ENCODE data around the gene LYRM9. TPM values are rescaled to one million over a fixed set of nuclear protein-coding genes. Genes with fewer than 3 reads are reported as not detected.
A peak's percentile ranks its signal among the peaks of the same experiment; 100 is the strongest.

LYRM9 gene
- 1 to 10 TPM; 3.0 to 3.8 TPM for total RNA-seq
- long read RNA-seq, partial matches to known transcripts: 1 of 2 reads
- long read RNA-seq, other reads (novel, unspliced or antisense): 1 of 2 reads

DNA sequence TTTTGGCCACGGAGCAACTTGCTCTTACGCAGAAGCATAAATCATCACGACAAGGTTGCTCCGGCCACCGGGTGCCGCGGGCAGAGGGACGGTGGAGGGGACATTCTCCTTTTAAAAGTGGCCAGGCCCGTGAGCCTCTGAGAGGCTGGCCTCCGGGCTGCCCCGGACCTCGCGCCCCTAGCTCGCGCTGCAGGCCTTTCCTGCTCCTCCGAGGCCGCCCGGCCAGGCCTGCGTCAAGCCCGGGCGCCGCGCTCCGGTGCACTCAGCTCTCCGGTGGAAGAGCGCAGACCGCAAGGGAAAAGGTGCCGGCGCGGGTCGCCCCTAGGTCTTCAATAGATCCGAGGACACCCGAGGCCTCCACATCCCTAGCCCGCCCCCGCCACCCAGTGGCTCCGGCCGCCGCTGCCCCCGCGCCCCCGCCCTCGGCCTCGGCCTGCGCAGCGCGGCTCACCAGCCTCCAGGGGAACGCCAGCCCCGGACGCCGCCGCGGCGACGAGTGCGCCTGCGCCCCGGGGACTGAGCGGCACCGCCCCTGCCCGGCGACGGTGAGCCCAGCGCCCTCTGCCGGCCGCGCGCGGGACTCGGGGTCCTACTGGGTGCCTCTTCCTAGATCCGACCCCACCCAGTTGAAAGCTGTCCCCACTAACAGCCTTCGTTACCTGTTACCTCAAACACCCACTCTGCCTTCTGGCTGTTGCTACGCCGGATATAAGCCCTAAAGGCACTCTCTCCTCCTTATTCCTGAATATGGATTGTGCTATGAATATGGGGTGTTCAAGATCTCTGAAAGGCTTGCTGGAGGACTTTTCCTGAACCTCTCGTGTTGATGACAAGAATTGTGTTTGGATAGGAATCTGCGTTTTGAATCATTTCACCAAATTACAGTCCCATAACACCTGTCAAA, at the start of gene LYRM9:
LYRM9 (minus strand) TSS at position 500 of the 904 bp plus-strand sequence. CDS start 10,671 bp downstream, outside the sequence.
- intact Hi-C loops (cut with DNase I, micrococcal nuclease): loop anchor here in 1 of 2 donors (10.0 kb wide), 1 partner anchor 162 kb away; no protein-coding TSS in a partner anchor
- DNase-seq (peak; percentile 84 to 95), ATAC-seq (peak; percentile 99)

- intact Hi-C loops (cut with DNase I, micrococcal nuclease): no loop called here
- ATAC-seq: no peak
- no peak for DNase-seq
Observed at GRCh38 chr17:27940503-27941428, 47.6 kb upstream of the LYRM9 start.

- no peak for DNase-seq
- intact Hi-C loops (cut with DNase I, micrococcal nuclease): no loop called here
- ATAC-seq: no peak
Observed at GRCh38 chr17:27939474-27940465, 46.6 kb upstream of the LYRM9 start.

GRCh38 chr17:27938864-27939263, 45.7 kb upstream of the LYRM9 start:
- no peak for ATAC-seq
- intact Hi-C loops (cut with DNase I, micrococcal nuclease): no loop called here
- no peak for DNase-seq

GRCh38 chr17:27938241-27938640, 45.1 kb upstream of the LYRM9 start:
- intact Hi-C loops (cut with DNase I, micrococcal nuclease): no loop called here
- ATAC-seq: no peak
- no peak for DNase-seq

GRCh38 chr17:27937025-27937546, 43.9 kb upstream of the LYRM9 start:
- DNase-seq (no peak), ATAC-seq (no peak)
- intact Hi-C loops (cut with DNase I, micrococcal nuclease): no loop called here

- DNase-seq (no peak), ATAC-seq (no peak)
- intact Hi-C loops (cut with DNase I, micrococcal nuclease): no loop called here
Observed at GRCh38 chr17:27930000-27930399, 36.8 kb upstream of the LYRM9 start.

DNA sequence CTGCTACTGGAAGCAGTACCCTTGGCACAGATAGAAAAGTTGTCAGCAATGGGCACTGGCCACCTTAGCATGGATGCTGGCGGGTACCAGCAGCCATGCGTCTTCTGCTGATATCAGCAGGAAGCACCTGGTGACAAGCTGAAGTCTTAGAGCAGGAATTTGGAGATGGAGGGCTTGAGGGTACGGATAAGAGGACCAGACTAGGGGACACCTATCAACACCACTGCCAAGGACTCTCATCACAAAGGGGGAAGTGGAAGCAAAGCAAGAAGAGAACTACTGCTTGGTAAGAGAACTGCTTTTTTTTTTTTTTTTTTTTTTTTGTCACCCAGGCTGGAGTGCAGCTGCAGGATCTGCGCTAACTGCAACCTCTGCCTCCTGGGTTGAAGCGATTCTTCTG, 35.4 kb upstream of the LYRM9 start:
- intact Hi-C loops (cut with DNase I, micrococcal nuclease): no loop called here
- no peak for ATAC-seq
- no peak for DNase-seq

GRCh38 chr17:27927781-27928180, 34.6 kb upstream of the LYRM9 start:
- intact Hi-C loops (cut with DNase I, micrococcal nuclease): no loop called here
- no peak for DNase-seq
- no peak for ATAC-seq

DNA sequence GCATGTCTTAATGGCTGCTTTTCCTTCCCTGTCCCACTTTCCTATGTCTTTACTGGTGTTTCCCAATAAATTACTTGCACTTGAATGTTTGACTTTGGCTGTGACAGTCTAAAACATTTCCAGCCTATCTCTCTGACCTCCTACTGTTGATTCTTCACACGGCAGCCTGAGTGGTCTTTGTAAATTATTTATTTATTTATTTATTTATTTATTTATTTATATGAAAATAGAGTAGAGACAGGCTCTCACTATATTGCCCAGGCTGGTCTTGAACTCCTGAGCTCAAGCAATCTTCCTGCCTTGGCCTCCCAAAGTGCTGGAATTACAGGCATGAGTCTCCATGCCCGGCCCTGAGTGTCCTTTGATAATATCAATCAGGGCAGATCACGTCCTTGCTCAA, 28.4 kb upstream of the LYRM9 start:
- intact Hi-C loops (cut with DNase I, micrococcal nuclease): no loop called here
- ATAC-seq (no peak), DNase-seq (no peak)

- DNase-seq (no peak), ATAC-seq (no peak)
- intact Hi-C loops (cut with DNase I, micrococcal nuclease): no loop called here
Observed at GRCh38 chr17:27921077-27921476, 27.9 kb upstream of the LYRM9 start.

GRCh38 chr17:27920569-27920968, 27.4 kb upstream of the LYRM9 start:
- ATAC-seq: no peak

DNA sequence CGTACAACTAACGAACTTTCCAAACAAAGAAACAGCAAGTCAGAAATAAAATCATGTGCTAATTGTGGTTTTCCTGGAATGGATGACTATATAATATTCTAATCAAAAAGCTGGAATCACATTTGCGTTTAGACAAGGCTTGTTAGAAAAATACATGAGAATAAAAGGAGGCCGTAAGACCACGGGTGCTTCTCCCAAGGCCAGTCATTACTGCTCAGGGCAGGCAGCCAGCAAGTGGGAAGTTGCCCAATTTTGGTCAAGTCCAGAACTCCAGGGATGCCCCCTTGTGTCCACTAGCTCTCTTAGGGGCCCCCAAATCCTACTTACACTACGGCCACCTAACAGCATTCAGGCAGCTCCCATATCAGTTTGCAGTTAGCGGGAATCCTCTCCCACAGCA, 25.9 kb upstream of the LYRM9 start:
- DNase-seq: no peak
- intact Hi-C loops (cut with DNase I, micrococcal nuclease): no loop called here
- no peak for ATAC-seq

More at GRCh38 chr17:27920569-27920968, 27.4 kb upstream of the LYRM9 start:
- no peak for DNase-seq
- intact Hi-C loops (cut with DNase I, micrococcal nuclease): no loop called here

GRCh38 chr17:27918498-27918897, 25.3 kb upstream of the LYRM9 start:
- no peak for ATAC-seq
- DNase-seq: no peak
- intact Hi-C loops (cut with DNase I, micrococcal nuclease): no loop called here

DNA sequence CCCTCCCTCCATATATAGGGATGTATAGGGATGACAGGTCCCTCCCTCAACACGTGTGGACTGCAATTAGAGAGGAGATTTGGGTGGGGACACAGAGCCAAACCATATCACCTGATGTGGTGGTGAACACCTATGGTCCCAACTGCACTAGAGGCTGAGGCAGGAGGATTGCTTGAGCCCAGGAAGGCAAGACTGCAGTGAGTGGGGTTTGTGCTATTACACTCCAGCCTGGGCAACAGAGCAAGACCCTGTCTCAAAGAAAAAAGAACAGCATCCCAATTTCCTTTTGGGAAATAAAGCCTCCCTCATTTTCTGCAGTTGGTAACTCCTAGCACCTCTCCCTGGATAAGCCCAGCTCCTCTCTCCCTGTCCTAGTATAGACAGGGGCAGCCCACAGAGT, 23.8 kb upstream of the LYRM9 start:
- DNase-seq: no peak
- intact Hi-C loops (cut with DNase I, micrococcal nuclease): no loop called here
- no peak for ATAC-seq

DNA sequence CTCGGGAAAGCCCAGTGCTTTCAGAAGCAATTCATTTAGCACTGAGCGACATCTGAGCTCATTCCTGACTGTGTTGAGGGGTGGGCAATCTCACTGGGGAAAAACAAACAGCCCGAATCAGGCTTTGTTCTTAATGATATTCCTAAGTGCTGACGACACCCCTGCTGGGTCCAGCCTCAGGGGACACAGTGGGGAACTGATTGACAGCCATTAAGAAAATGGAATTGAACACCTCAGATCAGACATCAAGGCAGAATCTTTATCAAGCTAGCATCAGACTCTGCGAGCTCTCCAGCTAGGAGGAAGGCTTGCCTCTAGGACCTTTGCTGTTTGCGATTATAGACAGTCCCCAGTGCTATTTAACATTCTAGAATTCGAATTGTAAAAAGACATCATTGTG, 22.5 kb upstream of the LYRM9 start:
- DNase-seq: no peak

GRCh38 chr17:27914382-27914781, 21.2 kb upstream of the LYRM9 start:
- intact Hi-C loops (cut with DNase I, micrococcal nuclease): no loop called here
- no peak for DNase-seq
- ATAC-seq: no peak

More for the DNA sequence above, 22.5 kb upstream of the LYRM9 start:
- intact Hi-C loops (cut with DNase I, micrococcal nuclease): no loop called here
- ATAC-seq: no peak

- ATAC-seq (no peak), DNase-seq (no peak)
- intact Hi-C loops (cut with DNase I, micrococcal nuclease): no loop called here
Observed at GRCh38 chr17:27912964-27913363, 19.8 kb upstream of the LYRM9 start.
